Esophagus (tissue), 2 donors: ENCODE data around the gene SFMBT2. TPM values are rescaled to one million over a fixed set of nuclear protein-coding genes. Genes with fewer than 3 reads are reported as not detected.

Experiments used
- H3K27ac ChIP-seq, 2 donors: one replicate each; pipeline ENCODE4 v1.5.1; 2013; ENCODE audit warnings: low read depth in 2 of 2, mild to moderate bottlenecking in 2 of 2, inconsistent platforms in 1 of 2, low read length in 1 of 2, moderate library complexity in 1 of 2
- H3K27me3 ChIP-seq, 2 donors: one replicate each; pipeline ENCODE4 v1.6.1; 2013; ENCODE audit warnings: low read length in 2 of 2, control low read depth in 1 of 2, mild to moderate bottlenecking in 1 of 2; ENCODE audit not compliant: insufficient read depth in 2 of 2, control insufficient read depth in 1 of 2
- H3K36me3 ChIP-seq, 2 donors: one replicate each; pipeline ENCODE4 v1.6.1; 2013; ENCODE audit warnings: low read length in 1 of 2; ENCODE audit not compliant: control insufficient read depth in 2 of 2, insufficient read depth in 2 of 2
- H3K4me1 ChIP-seq, 2 donors: one replicate each; pipeline ENCODE4 v1.6.1; 2013; ENCODE audit warnings: low read length in 1 of 2; ENCODE audit not compliant: control insufficient read depth in 2 of 2, insufficient read depth in 2 of 2
- H3K4me3 ChIP-seq, 2 donors: one replicate each; pipeline ENCODE4 v1.5.1; 2013; ENCODE audit warnings: low read length in 2 of 2, mild to moderate bottlenecking in 2 of 2, low read depth in 1 of 2, moderate library complexity in 1 of 2
- H3K9me3 ChIP-seq, 2 donors: one replicate each; pipeline ENCODE4 v1.6.1; 2013; ENCODE audit warnings: mild to moderate bottlenecking in 2 of 2, low read depth in 1 of 2, low read length in 1 of 2, moderate library complexity in 1 of 2; ENCODE audit not compliant: control insufficient read depth in 2 of 2, insufficient read depth in 1 of 2
- WGBS, 2 donors: extraction: QIAGEN DNeasy Blood & Tissue Kit; methylation state at CpG; one replicate each; pipeline ENCODE4 v1.1.7; 2013; 5-methylcytosine and 5-hydroxymethylcytosine counted together
- polyA plus RNA-seq, 2 donors: library from polyadenylated mRNA; stranded (reverse); fragments of 200-250 nt; gene quantifications; one replicate each; pipeline ENCODE4 v1.2.3, GENCODE V29; 2013
- donor health status: healthy with polysubstance abuse.
- donor health status: Bipolar disorder and iron deficiency.

Gene SFMBT2
- polyA plus RNA-seq, 2 donors: 0.45 to 0.55 TPM

DNA sequence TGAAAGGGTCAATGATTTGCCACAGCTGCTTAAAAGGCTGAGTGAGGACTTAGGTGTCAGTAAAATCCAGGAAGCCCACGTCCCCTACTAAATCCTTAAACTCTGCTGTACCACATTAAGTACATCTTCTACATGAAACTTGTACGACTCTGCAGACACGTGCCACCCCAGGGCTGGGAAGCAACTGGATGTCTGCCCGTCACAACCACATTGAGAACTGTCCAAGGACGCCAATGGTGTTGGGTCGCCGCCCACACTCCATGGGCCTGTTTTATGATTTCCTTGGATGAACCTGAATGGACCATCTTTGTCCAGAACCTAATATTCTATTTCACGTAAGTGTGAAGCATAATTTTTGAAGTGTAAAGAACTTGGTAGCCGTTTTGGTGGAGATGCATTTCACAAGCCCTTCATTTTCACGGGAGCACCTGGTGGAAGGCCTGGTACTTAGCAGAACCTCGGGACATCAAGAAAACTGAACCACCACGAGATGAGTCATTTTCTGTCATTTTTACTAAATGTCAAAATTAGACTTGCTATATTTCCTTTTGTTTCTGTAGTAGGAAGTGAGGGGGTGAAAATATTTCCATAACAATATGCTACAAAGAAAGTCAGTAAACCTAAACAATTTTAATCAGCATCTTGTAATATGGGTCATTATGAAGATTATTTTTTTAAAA is 134.9 kb downstream of the SFMBT2 start:
- H3K9me3 ChIP-seq: no peaks in the 10 kb centered on the region
- no peak overlapping the region for H3K27ac ChIP-seq
- no peaks in the 10 kb centered on the region for H3K4me1 ChIP-seq
- H3K36me3 ChIP-seq: no peaks in the 10 kb centered on the region
- no peaks in the 10 kb centered on the region for H3K27me3 ChIP-seq
- 60 to 81% methylated on average over 12 of the region's 12 CpGs for WGBS, 2 donors
- no peak overlapping the region for H3K4me3 ChIP-seq

- H3K4me3 ChIP-seq: no peak overlapping the region
- no peaks in the 10 kb centered on the region for H3K9me3 ChIP-seq
- 90 to 91% methylated on average over 2 of the region's 2 CpGs for WGBS, 2 donors
- no peaks in the 10 kb centered on the region for H3K27me3 ChIP-seq
- no peaks in the 10 kb centered on the region for H3K4me1 ChIP-seq
- H3K27ac ChIP-seq: no peak overlapping the region
- no peaks in the 10 kb centered on the region for H3K36me3 ChIP-seq
Measured at GRCh38 chr10:7274293-7274692, 136.5 kb downstream of the SFMBT2 start.

GRCh38 chr10:7272008-7272407 is 138.8 kb downstream of the SFMBT2 start:
- H3K27ac ChIP-seq: peak overlapping the region in 1 of 2 donors; percentile 29
- no peak overlapping the region for H3K4me3 ChIP-seq
- H3K4me1 ChIP-seq: no peaks in the 10 kb centered on the region
- no peaks in the 10 kb centered on the region for H3K36me3 ChIP-seq
- H3K9me3 ChIP-seq: no peaks in the 10 kb centered on the region
- WGBS, 2 donors: 62 to 79% methylated on average over 4 of the region's 4 CpGs
- H3K27me3 ChIP-seq: no peaks in the 10 kb centered on the region

- Histone ChIP-seq H3K4me3 (no peak overlapping the region), H3K36me3 (no peaks in the 10 kb centered on the region), H3K9me3 (no peaks in the 10 kb centered on the region), H3K27ac (peak overlapping the region in 1 of 2 donors; percentile 45), H3K27me3 (no peaks in the 10 kb centered on the region), H3K4me1 (peaks cover 0 to 2% of the 10 kb centered on the region in 2 donors)
- WGBS, 2 donors: 77 to 82% methylated on average over 5 of the region's 5 CpGs
Measured at GRCh38 chr10:7269988-7270387, 140.8 kb downstream of the SFMBT2 start.

DNA sequence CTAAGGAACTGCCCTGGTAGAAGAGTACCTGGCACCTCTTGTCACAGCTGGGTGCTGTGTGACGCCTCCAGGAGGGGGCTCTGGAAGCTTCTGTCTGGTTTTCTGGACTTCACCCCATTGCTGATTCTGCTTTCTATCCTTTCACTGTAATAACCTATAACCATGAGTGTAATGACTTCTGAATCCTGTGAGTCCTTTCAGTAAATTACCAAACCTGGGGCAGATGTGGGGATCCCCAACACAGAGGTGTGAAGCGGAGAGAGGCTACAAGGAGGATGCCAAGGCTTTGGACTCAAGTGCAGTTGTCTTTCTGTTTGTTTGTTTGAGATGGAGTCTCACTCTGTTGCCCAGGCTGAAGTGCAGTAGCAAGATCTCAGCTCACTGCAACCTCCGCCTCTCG is 143.7 kb downstream of the SFMBT2 start:
- Histone ChIP-seq H3K9me3 (no peaks in the 10 kb centered on the region), H3K4me3 (no peak overlapping the region), H3K4me1 (peaks cover 0 to 2% of the 10 kb centered on the region in 2 donors), H3K27me3 (no peaks in the 10 kb centered on the region), H3K27ac (no peak overlapping the region), H3K36me3 (no peaks in the 10 kb centered on the region)
- 95 to 96% methylated on average over 4 of the region's 4 CpGs for WGBS, 2 donors

DNA sequence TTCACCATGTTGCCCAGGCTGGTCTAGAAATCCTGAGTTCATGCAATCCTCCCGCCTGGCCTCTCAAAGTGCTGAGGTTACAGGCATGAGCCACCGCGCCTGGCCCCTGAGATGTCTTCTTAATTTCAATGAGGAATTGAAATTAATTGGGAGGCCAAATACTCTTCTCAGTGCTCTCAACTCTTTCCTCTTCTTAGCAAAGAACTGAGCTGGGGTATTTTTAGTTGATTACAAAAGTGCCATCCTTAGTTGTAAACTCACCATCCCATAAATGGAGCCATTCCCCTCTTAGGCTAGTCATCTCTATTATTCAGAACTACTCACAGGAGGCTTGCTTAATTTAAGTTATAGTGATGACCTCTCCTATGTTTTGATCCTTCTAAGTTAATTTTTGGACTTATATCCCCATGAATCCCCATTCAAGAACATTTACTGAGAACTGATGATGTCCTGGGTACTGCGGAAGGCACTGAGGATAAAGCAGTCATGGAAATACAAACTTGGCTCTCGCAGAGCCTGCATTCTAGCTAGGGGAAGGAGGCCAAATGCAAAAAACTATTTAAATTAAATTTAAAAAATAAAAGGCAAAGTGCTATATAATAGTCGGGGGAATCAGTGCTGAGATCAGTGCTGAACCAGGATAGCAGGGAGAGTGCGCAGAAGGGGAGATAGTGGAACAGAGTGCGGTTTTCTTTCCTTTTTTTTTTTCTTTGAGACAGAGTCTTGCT is 145.3 kb downstream of the SFMBT2 start:
- 85 to 91% methylated on average over 8 of the region's 8 CpGs for WGBS, 2 donors
- no peaks in the 10 kb centered on the region for H3K36me3 ChIP-seq
- no peaks in the 10 kb centered on the region for H3K27me3 ChIP-seq
- no peak overlapping the region for H3K4me3 ChIP-seq
- H3K9me3 ChIP-seq: no peaks in the 10 kb centered on the region
- peak overlapping the region in 1 of 2 donors; percentile 43 for H3K27ac ChIP-seq
- peaks cover 0 to 2% of the 10 kb centered on the region in 2 donors for H3K4me1 ChIP-seq

DNA sequence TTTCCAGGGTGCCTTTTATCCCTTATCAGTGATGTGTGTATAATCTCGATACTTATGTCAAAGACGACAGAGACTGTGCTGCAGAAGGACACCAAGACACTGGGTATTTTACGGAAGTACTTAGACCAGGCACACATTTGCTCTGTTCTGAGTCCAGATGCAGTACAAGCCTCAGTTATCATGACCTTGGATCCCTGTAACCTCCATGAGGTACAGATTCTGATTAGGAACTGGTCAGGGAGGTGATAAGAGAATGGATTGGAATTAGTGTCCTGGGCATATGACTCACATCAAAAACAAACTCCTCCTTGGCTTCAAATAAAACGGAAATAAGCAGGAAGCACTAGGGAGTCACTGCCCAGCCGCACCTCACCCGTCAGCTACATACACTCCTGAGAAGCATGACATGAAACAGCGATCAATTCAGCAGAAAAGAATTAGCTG is 146.5 kb downstream of the SFMBT2 start:
- Histone ChIP-seq H3K36me3 (no peaks in the 10 kb centered on the region), H3K27ac (no peak overlapping the region), H3K27me3 (no peaks in the 10 kb centered on the region), H3K9me3 (no peaks in the 10 kb centered on the region), H3K4me3 (no peak overlapping the region), H3K4me1 (peaks cover 0 to 2% of the 10 kb centered on the region in 2 donors)
- 52 to 58% methylated on average over 7 of the region's 7 CpGs for WGBS, 2 donors

DNA sequence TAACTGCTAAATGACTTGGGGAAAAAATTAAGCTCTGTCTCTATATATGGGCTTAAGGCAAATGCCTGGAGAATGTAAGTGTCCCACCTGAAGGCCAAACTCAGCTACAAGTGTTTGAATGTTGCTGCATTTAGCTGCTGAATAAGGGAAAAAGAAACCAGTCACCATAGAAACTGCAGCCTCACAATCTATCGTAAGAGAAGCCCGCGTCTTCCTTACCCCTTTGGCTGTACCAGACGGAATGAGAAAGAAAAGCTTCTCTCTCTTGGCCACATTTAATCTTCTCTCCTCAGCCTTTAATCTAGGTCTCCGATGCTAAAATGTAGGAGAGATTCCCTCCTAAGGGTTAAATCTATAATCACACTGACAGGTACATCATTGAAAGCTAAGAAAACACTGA is 147.2 kb downstream of the SFMBT2 start:
- no peaks in the 10 kb centered on the region for H3K27me3 ChIP-seq
- H3K36me3 ChIP-seq: no peaks in the 10 kb centered on the region
- no peaks in the 10 kb centered on the region for H3K9me3 ChIP-seq
- WGBS, 2 donors: 94 to 95% methylated on average over 5 of the region's 5 CpGs
- no peak overlapping the region for H3K4me3 ChIP-seq
- H3K4me1 ChIP-seq: peaks cover 0 to 2% of the 10 kb centered on the region in 2 donors
- H3K27ac ChIP-seq: no peak overlapping the region

DNA sequence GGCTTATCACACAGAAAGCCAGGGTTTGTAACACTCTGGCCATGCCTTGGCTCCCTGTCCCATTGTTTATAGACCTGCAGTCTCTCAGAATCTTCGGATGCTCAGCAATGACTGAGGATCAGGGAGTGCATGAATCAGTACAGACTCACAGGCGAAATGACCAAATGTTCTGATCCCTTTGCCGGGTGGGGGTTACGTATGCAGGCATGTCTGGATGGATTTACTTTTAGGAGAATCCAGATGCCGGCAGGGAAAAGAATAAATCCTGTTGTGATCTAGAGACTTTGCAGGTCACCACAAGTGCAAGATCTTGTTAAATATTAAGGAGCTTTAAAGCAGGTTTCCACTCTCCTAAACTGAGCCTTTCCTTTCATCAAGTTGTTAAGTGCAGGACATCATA is 149.5 kb downstream of the SFMBT2 start:
- Histone ChIP-seq H3K4me3 (no peak overlapping the region), H3K27ac (no peak overlapping the region), H3K9me3 (no peaks in the 10 kb centered on the region), H3K4me1 (peaks cover 0 to under 1% of the 10 kb centered on the region in 2 donors), H3K36me3 (no peaks in the 10 kb centered on the region), H3K27me3 (no peaks in the 10 kb centered on the region)
- 83% methylated on average over 5 of the region's 5 CpGs for WGBS, 2 donors
